ENCODE results near the gene SPRR2F.
"Not testable (repeated sequence)": the region's sequence is repeated elsewhere in the genome, so short reads cannot be mapped to it uniquely, and the experiment has no call there.

Gene SPRR2F

GRCh38 chr1:153120945-153121344 is 7.6 kb upstream of the SPRR2F start:
- Histone ChIP-seq H3K9me3 (ENCODE audit: control insufficient read depth, low read length) (no peaks in the 10 kb centered on the region), H3K27me3 (ENCODE audit: control insufficient read depth, insufficient read depth, low read length) (no peaks in the 10 kb centered on the region), H3K9ac (ENCODE audit: low read length) (no peak overlapping the region), H3K4me3 (ENCODE audit: low read length) (no peak overlapping the region), H3K4me1 (ENCODE audit: control insufficient read depth, insufficient read depth, low read length) (peaks cover 6% of the 10 kb centered on the region), H3K36me3 (ENCODE audit: control insufficient read depth, insufficient read depth, low read length) (no peaks in the 10 kb centered on the region)

- Histone ChIP-seq H3K36me3 (ENCODE audit: control insufficient read depth, insufficient read depth, low read length) (no peaks in the 10 kb centered on the region), H3K4me1 (ENCODE audit: control insufficient read depth, insufficient read depth, low read length) (peaks cover 6% of the 10 kb centered on the region), H3K27me3 (ENCODE audit: control insufficient read depth, insufficient read depth, low read length) (no peaks in the 10 kb centered on the region), H3K4me3 (ENCODE audit: low read length) (no peak overlapping the region), H3K9me3 (ENCODE audit: control insufficient read depth, low read length) (no peaks in the 10 kb centered on the region), H3K9ac (ENCODE audit: low read length) (no peak overlapping the region)
Measured at GRCh38 chr1:153119491-153119971, 6.2 kb upstream of the SPRR2F start.

GRCh38 chr1:153115264-153115663 is 1.9 kb upstream of the SPRR2F start:
- not testable (repeated sequence) for H3K4me1 ChIP-seq (ENCODE audit: control insufficient read depth, insufficient read depth, low read length); H3K4me3 ChIP-seq (ENCODE audit: low read length); H3K36me3 ChIP-seq (ENCODE audit: control insufficient read depth, insufficient read depth, low read length); H3K9ac ChIP-seq (ENCODE audit: low read length); H3K9me3 ChIP-seq (ENCODE audit: control insufficient read depth, low read length); H3K27me3 ChIP-seq (ENCODE audit: control insufficient read depth, insufficient read depth, low read length)

- not testable (repeated sequence) for H3K4me1 ChIP-seq (ENCODE audit: control insufficient read depth, insufficient read depth, low read length); H3K9ac ChIP-seq (ENCODE audit: low read length); H3K27me3 ChIP-seq (ENCODE audit: control insufficient read depth, insufficient read depth, low read length); H3K4me3 ChIP-seq (ENCODE audit: low read length); H3K36me3 ChIP-seq (ENCODE audit: control insufficient read depth, insufficient read depth, low read length); H3K9me3 ChIP-seq (ENCODE audit: control insufficient read depth, low read length)
Measured at GRCh38 chr1:153112454-153112853, 862 bp downstream of the SPRR2F start.

- no peaks in the 10 kb centered on the region for H3K9me3 ChIP-seq (ENCODE audit: control insufficient read depth, low read length)
- H3K4me3 ChIP-seq (ENCODE audit: low read length): no peak overlapping the region
- no peaks in the 10 kb centered on the region for H3K36me3 ChIP-seq (ENCODE audit: control insufficient read depth, insufficient read depth, low read length)
- H3K9ac ChIP-seq (ENCODE audit: low read length): no peak overlapping the region
- no peaks in the 10 kb centered on the region for H3K27me3 ChIP-seq (ENCODE audit: control insufficient read depth, insufficient read depth, low read length)
- no peaks in the 10 kb centered on the region for H3K4me1 ChIP-seq (ENCODE audit: control insufficient read depth, insufficient read depth, low read length)
Measured at GRCh38 chr1:153100245-153100644, 13.1 kb downstream of the SPRR2F start.

GRCh38 chr1:153099461-153100045 is 13.8 kb downstream of the SPRR2F start:
- Histone ChIP-seq H3K9me3 (ENCODE audit: control insufficient read depth, low read length) (no peaks in the 10 kb centered on the region), H3K4me3 (ENCODE audit: low read length) (no peak overlapping the region), H3K27me3 (ENCODE audit: control insufficient read depth, insufficient read depth, low read length) (no peaks in the 10 kb centered on the region), H3K4me1 (ENCODE audit: control insufficient read depth, insufficient read depth, low read length) (no peaks in the 10 kb centered on the region), H3K9ac (ENCODE audit: low read length) (no peak overlapping the region), H3K36me3 (ENCODE audit: control insufficient read depth, insufficient read depth, low read length) (no peaks in the 10 kb centered on the region)

- no peaks in the 10 kb centered on the region for H3K27me3 ChIP-seq (ENCODE audit: control insufficient read depth, insufficient read depth, low read length)
- no peak overlapping the region for H3K9ac ChIP-seq (ENCODE audit: low read length)
- no peaks in the 10 kb centered on the region for H3K9me3 ChIP-seq (ENCODE audit: control insufficient read depth, low read length)
- no peaks in the 10 kb centered on the region for H3K36me3 ChIP-seq (ENCODE audit: control insufficient read depth, insufficient read depth, low read length)
- H3K4me3 ChIP-seq (ENCODE audit: low read length): no peak overlapping the region
- H3K4me1 ChIP-seq (ENCODE audit: control insufficient read depth, insufficient read depth, low read length): no peaks in the 10 kb centered on the region
Measured at GRCh38 chr1:153095764-153096163, 17.6 kb downstream of the SPRR2F start.

- Histone ChIP-seq H3K4me3 (ENCODE audit: low read length) (no peak within 1 kb of the TSS), H3K9me3 (ENCODE audit: control insufficient read depth, low read length) (no peaks in the 10 kb centered on the region), H3K4me1 (ENCODE audit: control insufficient read depth, insufficient read depth, low read length) (no peaks in the 10 kb centered on the region), H3K36me3 (ENCODE audit: control insufficient read depth, insufficient read depth, low read length) (no peaks in the 10 kb centered on the region), H3K9ac (ENCODE audit: low read length) (no peak within 1 kb of the TSS), H3K27me3 (ENCODE audit: control insufficient read depth, insufficient read depth, low read length) (no peaks in the 10 kb centered on the region)
Measured at GRCh38 chr1:153094426-153094825, 18.9 kb downstream of the SPRR2F start, which contains the start of gene SPRR2E. TSS of gene SPRR2E (minus strand) at chr1:153094526. CDS start at chr1:153093751, 775 bp downstream.

- no peak overlapping the region for H3K4me3 ChIP-seq (ENCODE audit: low read length)
Measured at GRCh38 chr1:153087652-153088051, 25.7 kb downstream of the SPRR2F start.

GRCh38 chr1:153081736-153082135 is 31.6 kb downstream of the SPRR2F start:
- Histone ChIP-seq H3K27me3 (ENCODE audit: control insufficient read depth, insufficient read depth, low read length) (no peaks in the 10 kb centered on the region), H3K4me1 (ENCODE audit: control insufficient read depth, insufficient read depth, low read length) (no peaks in the 10 kb centered on the region), H3K9me3 (ENCODE audit: control insufficient read depth, low read length) (no peaks in the 10 kb centered on the region), H3K4me3 (ENCODE audit: low read length) (no peak overlapping the region), H3K36me3 (ENCODE audit: control insufficient read depth, insufficient read depth, low read length) (no peaks in the 10 kb centered on the region), H3K9ac (ENCODE audit: low read length) (no peak overlapping the region)

More at GRCh38 chr1:153087652-153088051, 25.7 kb downstream of the SPRR2F start:
- Histone ChIP-seq H3K9me3 (ENCODE audit: control insufficient read depth, low read length) (no peaks in the 10 kb centered on the region), H3K4me1 (ENCODE audit: control insufficient read depth, insufficient read depth, low read length) (no peaks in the 10 kb centered on the region), H3K9ac (ENCODE audit: low read length) (no peak overlapping the region), H3K27me3 (ENCODE audit: control insufficient read depth, insufficient read depth, low read length) (no peaks in the 10 kb centered on the region), H3K36me3 (ENCODE audit: control insufficient read depth, insufficient read depth, low read length) (no peaks in the 10 kb centered on the region)

- H3K36me3 ChIP-seq (ENCODE audit: control insufficient read depth, insufficient read depth, low read length): no peaks in the 10 kb centered on the region
- no peaks in the 10 kb centered on the region for H3K27me3 ChIP-seq (ENCODE audit: control insufficient read depth, insufficient read depth, low read length)
- no peaks in the 10 kb centered on the region for H3K4me1 ChIP-seq (ENCODE audit: control insufficient read depth, insufficient read depth, low read length)
- H3K4me3 ChIP-seq (ENCODE audit: low read length): no peak overlapping the region
- no peaks in the 10 kb centered on the region for H3K9me3 ChIP-seq (ENCODE audit: control insufficient read depth, low read length)
- H3K9ac ChIP-seq (ENCODE audit: low read length): no peak overlapping the region
Measured at GRCh38 chr1:153072806-153073726, 40.2 kb downstream of the SPRR2F start.

- Histone ChIP-seq H3K4me1 (ENCODE audit: control insufficient read depth, insufficient read depth, low read length) (no peaks in the 10 kb centered on the region), H3K9ac (ENCODE audit: low read length) (no peak within 1 kb of the TSS), H3K36me3 (ENCODE audit: control insufficient read depth, insufficient read depth, low read length) (no peaks in the 10 kb centered on the region), H3K9me3 (ENCODE audit: control insufficient read depth, low read length) (no peaks in the 10 kb centered on the region), H3K27me3 (ENCODE audit: control insufficient read depth, insufficient read depth, low read length) (no peaks in the 10 kb centered on the region), H3K4me3 (ENCODE audit: low read length) (no peak within 1 kb of the TSS)
Measured at GRCh38 chr1:153071511-153071910, 41.8 kb downstream of the SPRR2F start, which contains the start of gene SPRR2B. TSS of gene SPRR2B (minus strand) at chr1:153071611. CDS start at chr1:153070839, 772 bp downstream.

All from mucosa of stomach (tissue), 1 donor.